Erythroblast (primary cell): ENCODE data around the gene TMEM243.

Source experiments
- GATA1 ChIP-seq: IDR thresholded peaks from 2 replicates; pipeline ENCODE4 v1.6.1; 2011; ENCODE audit warnings: low read depth, mild to moderate bottlenecking, control low read depth, low read length, moderate library complexity
- POLR2A ChIP-seq: IDR thresholded peaks from 2 replicates; pipeline ENCODE4 v1.6.1; 2011; ENCODE audit warnings: mild to moderate bottlenecking, low read length

DNA sequence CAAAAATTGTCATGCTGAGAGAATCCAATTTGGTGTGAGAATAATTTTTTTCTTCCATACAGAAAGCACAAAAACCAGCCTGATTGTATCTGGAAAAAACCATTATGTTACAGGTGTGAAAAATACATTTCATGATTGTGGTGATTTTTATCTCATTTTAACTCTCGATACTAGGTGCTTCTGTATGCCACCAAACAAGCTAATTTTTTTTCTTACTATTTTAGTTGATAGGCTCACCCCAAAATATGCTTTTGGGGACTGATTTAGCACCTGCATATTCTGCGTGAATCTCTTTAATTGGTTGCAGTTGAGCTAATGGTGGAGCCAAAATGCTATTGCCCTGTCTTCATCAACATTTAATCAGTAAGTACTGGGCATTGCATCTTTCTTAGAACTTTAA lies 65.4 kb downstream of the TMEM243 start:
- TF ChIP-seq POLR2A (no peak), GATA1 (no peak)
